Kidney (tissue), 14 donors: ENCODE data around the gene HAPSTR1. TPM values are rescaled to one million over a fixed set of nuclear protein-coding genes. Genes with fewer than 3 reads are reported as not detected.

Source experiments
- DNase-seq, 5 donors: peaks; one replicate each; pipeline ENCODE4 v3.0.0-alpha.2; 2013 to 2020
- FAIRE-seq: peaks from 2 replicates; lab custom pipeline; 2012; peaks lifted over from hg19 to GRCh38; lab: Jason Lieb, UNC
- H3K27ac ChIP-seq, 2 donors: one replicate each; pipeline ENCODE4 v1.7.0; 2013; ENCODE audit warnings: low read depth in 2 of 2, low read length in 2 of 2, inconsistent platforms in 1 of 2
- H3K27me3 ChIP-seq: one replicate; pipeline ENCODE4 v1.7.1; 2013; ENCODE audit warnings: low read length, inconsistent platforms; ENCODE audit not compliant: control insufficient read depth, insufficient read depth
- H3K36me3 ChIP-seq, 3 donors: one replicate each; pipeline versions ENCODE4 v1.7.0 to v1.7.1; 2013; ENCODE audit warnings: low read length in 3 of 3, control low read depth in 1 of 3, inconsistent platforms in 1 of 3; ENCODE audit not compliant: insufficient read depth in 3 of 3, control insufficient read depth in 2 of 3
- H3K4me1 ChIP-seq, 3 donors: one replicate each; pipeline versions ENCODE4 v1.7.0 to v1.7.1; 2013; ENCODE audit warnings: low read length in 3 of 3, inconsistent platforms in 1 of 3, low read depth in 1 of 3; ENCODE audit not compliant: control insufficient read depth in 2 of 3, insufficient read depth in 2 of 3
- H3K4me3 ChIP-seq, 3 donors: one replicate each; pipeline versions ENCODE4 v1.7.0 to v1.8.1; 2013; ENCODE audit warnings: low read length in 3 of 3, control low read depth in 1 of 3, inconsistent platforms in 1 of 3
- H3K9ac ChIP-seq, 3 donors: one replicate each; pipeline versions ENCODE4 v1.7.0 to v1.7.1; 2013; ENCODE audit warnings: low read length in 3 of 3, control low read depth in 1 of 3, inconsistent platforms in 1 of 3
- H3K9me3 ChIP-seq, 3 donors: one replicate each; pipeline versions ENCODE4 v1.7.0 to v1.7.1; 2013; ENCODE audit warnings: low read length in 3 of 3, control low read depth in 1 of 3, inconsistent platforms in 1 of 3; ENCODE audit not compliant: control insufficient read depth in 2 of 3, insufficient read depth in 1 of 3
- CTCF ChIP-seq: IDR thresholded peaks from 3 replicates; pipeline ENCODE4 v1.5.1; 2012; ENCODE audit warnings: mild to moderate bottlenecking, moderate library complexity, borderline replicate concordance; ENCODE audit not compliant: insufficient read depth; ENCODE audit errors: extremely low read depth
- intact Hi-C: fragments of 100-400 bp; cut with DNase I; formaldehyde crosslinking; loops from one replicate; pipeline ENCODE4 v1.11.1; 2022
- polyA plus RNA-seq: library from polyadenylated mRNA; stranded (reverse); fragments of 350-450 nt; fragmentation: Illumina TruSeq; extraction: RNeasy Lipid Tissue Mini Kit (QIAGEN cat#74804); gene quantifications from one replicate; pipeline ENCODE4 v1.2.3, GENCODE V29; 2014; ENCODE audit warnings: low read depth, low replicate concordance; ENCODE audit not compliant: insufficient read depth
- total RNA-seq: library from RNA; stranded (reverse); fragmentation: NEBNext Ultra II Directional; extraction: Animal tissue kit (Norgen Biotek cat#: 25700); gene quantifications from one replicate; pipeline ENCODE4 v1.2.1, GENCODE V29; 2021
- donor health status: control.
- donor health status: control.
- donor health status: control.
- donor health status: control.
- donor health status: control.
- donor health status: DM: yes; HTN: yes; CAD: no.
- donor health status: Normal renal cell carcinoma (clear cell type).

HAPSTR1 gene
- total and polyA plus RNA-seq, 2 donors from 2014 or later = 14.7 to 77.0 TPM

GRCh38 chr16:9126609-9127008 is 35.2 kb downstream of the HAPSTR1 start:
- DNase-seq = no peak
- FAIRE-seq = no peak
- Histone ChIP-seq H3K4me3 (no peak overlapping the region), H3K27ac (no peak overlapping the region), H3K4me1 (peaks cover 0 to 7% (median 0%) of the 10 kb centered on the region in 3 donors), H3K27me3 (no peaks in the 10 kb centered on the region), H3K9me3 (no peaks in the 10 kb centered on the region), H3K9ac (no peak overlapping the region), H3K36me3 (peaks cover 0 to 7% (median 6%) of the 10 kb centered on the region in 3 donors)
- TF ChIP-seq CTCF = no peak
- intact Hi-C loops = no loop called here

GRCh38 chr16:9128346-9129342 is 37.2 kb downstream of the HAPSTR1 start:
- H3K9me3 ChIP-seq = no peaks in the 10 kb centered on the region
- H3K27me3 ChIP-seq = no peaks in the 10 kb centered on the region
- no peak for TF ChIP-seq CTCF
- H3K4me1 ChIP-seq = peaks cover 0 to 7% (median 0%) of the 10 kb centered on the region in 3 donors
- peak overlapping the region in 1 of 3 donors; percentile 1 for H3K9ac ChIP-seq
- no peak overlapping the region for H3K27ac ChIP-seq
- no peaks in the 10 kb centered on the region for H3K36me3 ChIP-seq
- no peak for DNase-seq
- FAIRE-seq = no peak
- intact Hi-C loops = no loop called here
- H3K4me3 ChIP-seq = no peak overlapping the region

- Histone ChIP-seq H3K4me1 (peaks cover 0 to 5% (median 0%) of the 10 kb centered on the region in 3 donors), H3K4me3 (no peak overlapping the region), H3K27ac (no peak overlapping the region), H3K9ac (no peak overlapping the region), H3K9me3 (no peaks in the 10 kb centered on the region), H3K27me3 (no peaks in the 10 kb centered on the region), H3K36me3 (no peaks in the 10 kb centered on the region)
- FAIRE-seq (no peak), DNase-seq (peak in 1 of 5 donors; percentile 32)
- no peak for TF ChIP-seq CTCF
- intact Hi-C loops = no loop called here
Measured at GRCh38 chr16:9134306-9134705, 42.9 kb downstream of the HAPSTR1 start.
